GM19468 (cell line): ENCODE data around the gene CLPX.
"Not testable (repeated sequence)": the region's sequence is repeated elsewhere in the genome, so short reads cannot be mapped to it uniquely, and the experiment has no call there.

Source experiments
- ATAC-seq: cut with Tn5 transposase; IDR thresholded peaks from one replicate; pipeline ENCODE4 v1.9.1; 2021; ENCODE audit warnings: mild to moderate bottlenecking, moderate library complexity, moderate number of reproducible peaks; ENCODE audit not compliant: unreplicated experiment; ENCODE audit errors: extremely low read depth

The CLPX gene

DNA sequence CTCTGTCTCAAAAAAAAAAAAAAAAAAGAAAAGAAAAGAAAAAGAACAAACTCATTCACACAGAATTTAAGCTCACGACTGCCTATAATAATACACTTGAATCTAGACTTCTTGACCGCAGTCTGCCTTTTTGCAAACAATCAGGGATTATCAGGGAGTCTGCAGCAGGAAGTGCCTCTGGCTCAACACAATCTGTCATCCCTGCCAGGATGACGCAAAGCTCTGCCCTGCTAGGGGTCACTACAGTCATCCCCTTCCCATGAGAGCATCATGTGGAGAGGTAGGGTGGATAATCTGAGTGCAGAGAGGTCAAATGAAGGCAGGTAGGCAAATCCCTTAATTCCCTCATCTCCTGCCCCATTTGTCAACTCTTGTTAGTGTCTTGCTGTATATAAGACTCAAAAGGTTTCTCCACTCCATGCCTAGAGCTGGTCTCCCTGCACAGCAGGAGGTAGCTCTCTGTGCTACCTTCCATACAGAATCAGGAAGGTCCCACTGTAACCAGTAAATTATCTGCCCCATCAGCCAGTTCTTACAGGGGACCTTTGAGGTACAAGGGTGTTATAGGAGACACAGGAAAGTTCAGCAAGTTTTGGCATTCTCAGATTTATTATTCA, 74.4 kb downstream of the CLPX start:
- ATAC-seq = no peak

- no peak for ATAC-seq
Observed at GRCh38 chr15:65106011-65106590, 79.0 kb downstream of the CLPX start.

GRCh38 chr15:65105038-65105437, 80.1 kb downstream of the CLPX start:
- no peak for ATAC-seq

GRCh38 chr15:65102912-65103311, 82.2 kb downstream of the CLPX start:
- no peak for ATAC-seq

- no peak for ATAC-seq
Observed at GRCh38 chr15:65101891-65102708, 83.0 kb downstream of the CLPX start.

DNA sequence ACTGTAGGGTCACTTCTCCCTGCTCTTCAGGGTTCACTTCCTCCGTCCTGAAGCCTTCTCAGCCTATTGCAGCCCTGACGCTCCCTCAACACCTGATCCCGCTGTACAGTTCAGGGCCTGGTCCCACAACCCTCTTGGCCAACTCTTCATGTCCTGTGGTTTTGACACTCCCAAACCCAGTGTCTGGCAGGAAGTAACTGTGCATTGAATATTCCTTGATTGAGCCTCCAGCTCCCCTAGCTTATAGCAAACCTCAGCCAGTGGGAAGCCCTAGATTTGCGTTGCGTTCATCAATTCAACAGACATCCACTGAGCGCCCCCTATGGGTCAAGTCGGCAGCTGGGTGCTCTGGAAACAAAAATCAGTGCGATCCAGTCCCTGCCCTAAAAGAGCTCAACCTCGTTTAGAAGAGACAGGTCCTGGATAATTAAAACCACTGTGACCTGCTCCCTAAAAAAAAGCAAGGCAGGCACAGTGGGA, 83.7 kb downstream of the CLPX start:
- ATAC-seq = no peak

DNA sequence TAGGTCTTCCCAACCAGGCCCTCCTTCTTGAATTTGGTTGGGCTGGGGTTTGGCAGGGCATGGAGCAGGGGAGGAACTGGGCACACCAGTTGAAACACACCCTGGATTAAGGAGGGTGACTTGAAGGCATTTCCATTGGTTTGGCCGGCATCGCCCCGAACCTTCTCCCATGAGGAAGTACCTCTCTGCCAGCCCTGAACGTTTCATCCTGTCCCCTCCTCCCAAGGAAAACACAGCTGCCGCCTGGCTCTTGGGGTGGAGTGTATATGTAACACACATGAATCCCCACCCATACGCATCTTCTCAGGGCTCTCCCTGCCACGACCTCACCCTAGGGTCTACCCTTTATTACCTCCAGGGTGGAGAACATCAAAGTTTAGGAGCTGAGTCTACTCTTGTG, 84.7 kb downstream of the CLPX start:
- ATAC-seq = no peak

DNA sequence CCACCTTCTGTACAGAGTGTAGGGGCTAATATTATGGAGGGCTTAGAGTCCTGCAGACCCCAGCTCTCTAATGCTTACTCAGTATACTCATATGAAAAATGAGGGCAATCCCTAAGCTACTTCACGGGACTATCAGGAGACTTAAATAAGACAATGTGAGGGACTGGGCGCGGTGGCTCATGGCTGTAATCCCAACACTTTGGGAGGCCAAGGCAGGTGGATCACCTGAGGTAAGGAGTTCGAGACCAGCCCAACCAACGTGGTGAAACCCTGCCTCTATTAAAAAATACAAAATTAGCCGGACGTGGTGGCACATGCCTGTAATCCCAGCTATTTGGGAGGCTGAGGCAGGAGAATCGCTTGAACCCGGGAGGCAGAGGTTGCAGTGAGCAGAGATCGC, 85.3 kb downstream of the CLPX start:
- not testable (repeated sequence) for ATAC-seq

DNA sequence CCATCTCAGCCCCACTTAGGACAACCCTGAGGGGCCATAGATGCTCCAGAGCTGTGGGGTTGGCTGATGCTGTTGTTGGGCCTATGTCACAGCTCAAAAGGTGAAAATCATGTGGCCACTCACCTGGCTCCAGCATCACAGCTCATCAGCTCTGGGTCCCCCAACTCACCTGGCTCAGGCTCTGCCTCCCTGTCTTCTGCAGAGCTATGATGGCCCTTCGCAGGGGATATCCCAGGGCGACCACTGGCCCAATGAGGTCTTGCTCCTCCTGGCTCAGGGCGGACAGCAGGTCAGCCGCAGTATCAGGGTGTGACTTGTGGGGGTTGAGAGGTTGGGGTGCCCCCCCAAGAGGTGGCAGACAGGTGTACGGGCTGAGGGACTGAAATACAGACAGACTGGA, 85.8 kb downstream of the CLPX start:
- no peak for ATAC-seq
